GM19043 (cell line): Measurements from ENCODE around the gene TRMT2A.
"Not testable (repeated sequence)": the region's sequence is repeated elsewhere in the genome, so short reads cannot be mapped to it uniquely, and the experiment has no call there.

Experiments used
- ATAC-seq: cut with Tn5 transposase; IDR thresholded peaks from one replicate; pipeline ENCODE4 v1.9.1; 2021; ENCODE audit warnings: low read depth; ENCODE audit not compliant: unreplicated experiment

TRMT2A gene

DNA sequence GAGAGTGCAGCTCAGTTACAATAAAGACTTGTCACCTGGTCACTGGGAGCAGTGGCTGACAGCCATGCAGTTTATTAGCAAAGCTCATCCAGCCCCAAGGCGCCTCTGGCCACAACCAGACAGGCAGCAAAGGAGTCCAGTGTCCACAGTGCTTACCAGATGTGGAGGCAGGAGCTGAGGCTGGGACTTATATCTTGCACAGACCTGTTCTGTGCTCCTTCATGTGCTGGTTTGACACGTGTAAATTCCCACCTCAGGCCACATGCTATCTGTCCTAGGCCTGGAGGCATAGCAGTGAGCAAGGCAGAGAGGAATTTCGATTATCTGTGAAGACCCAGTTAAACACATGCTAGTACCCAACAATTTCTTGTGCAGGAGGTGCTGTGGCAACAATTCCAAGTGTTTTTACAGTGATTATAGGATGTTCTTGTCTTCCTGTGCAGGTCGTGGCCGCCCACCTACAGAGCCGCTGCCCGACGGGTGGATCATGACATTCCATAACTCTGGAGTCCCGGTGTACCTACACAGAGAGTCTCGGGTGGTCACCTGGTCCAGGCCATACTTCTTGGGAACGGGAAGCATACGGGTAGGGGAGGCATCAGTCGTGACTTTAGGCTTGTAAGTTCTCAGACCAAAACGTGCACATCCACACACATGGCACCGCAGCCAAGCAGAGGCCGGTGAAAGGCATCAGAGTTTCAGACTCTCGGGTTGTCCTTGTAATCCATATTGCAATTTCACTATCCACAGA lies 27.6 kb downstream of the TRMT2A start:
- no peak for ATAC-seq

DNA sequence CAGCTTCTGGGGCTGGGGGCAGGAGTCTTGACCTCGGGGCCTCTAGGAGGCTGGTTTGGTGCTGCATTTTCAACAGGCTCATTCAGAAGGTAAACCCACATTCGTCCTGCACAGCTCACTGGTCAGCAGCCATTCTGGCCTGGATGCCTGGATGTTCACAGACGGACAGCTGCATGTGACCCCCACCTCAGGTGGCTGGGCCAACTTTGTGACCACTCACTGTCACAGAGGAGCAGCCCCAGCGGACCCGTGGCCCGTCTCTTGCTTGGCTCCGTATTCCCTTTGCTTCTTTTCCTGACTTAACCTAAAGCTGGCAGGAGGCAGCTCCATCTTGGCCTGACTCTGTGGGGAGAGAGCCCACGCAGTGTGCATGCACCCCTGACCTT lies 28.8 kb downstream of the TRMT2A start:
- no peak for ATAC-seq

DNA sequence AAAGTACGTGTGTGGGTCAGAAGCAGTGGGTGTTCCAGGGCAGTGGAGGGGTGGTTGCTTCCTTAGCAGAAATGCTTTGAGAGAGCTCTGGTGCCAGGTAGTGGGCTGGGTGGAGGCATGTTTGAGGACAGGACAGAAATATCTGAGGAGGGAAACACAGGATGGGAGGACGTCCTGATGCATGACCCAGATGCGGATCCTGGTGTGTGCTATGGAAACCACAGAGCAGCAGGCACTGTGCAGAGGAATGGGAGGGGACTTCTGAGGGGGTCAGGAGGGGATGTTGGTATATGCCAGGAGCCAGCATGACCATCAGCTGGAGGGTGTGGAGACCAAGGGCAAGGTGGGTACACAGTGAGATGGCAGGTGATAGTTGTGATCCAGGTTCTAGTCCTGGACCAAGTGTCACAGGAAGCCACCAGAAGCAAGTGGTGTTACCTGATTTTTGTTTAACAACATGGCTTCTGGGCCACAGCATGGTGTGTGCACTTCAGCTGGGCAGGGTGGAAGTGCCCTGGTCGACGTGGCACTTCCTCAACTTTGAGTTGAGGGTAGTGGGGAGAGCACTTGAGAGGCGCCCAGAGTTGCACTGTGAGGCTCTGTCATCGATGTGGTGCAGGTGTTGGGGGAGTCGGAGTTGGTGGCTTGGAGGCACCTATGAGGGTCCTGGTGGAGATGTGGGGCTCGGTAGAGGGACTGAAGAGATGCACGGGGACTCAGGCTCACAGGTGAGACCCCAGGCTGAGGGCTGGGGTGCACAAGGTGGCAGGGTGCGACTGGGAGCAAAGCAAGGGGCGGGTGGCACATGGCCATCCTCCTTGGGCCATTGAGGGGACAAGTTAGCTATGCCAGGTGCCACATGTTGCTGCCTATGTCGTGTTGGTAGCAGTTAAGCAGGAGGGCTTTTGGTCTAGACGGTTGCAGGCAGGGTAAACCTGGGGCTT lies 29.4 kb downstream of the TRMT2A start:
- ATAC-seq = no peak

DNA sequence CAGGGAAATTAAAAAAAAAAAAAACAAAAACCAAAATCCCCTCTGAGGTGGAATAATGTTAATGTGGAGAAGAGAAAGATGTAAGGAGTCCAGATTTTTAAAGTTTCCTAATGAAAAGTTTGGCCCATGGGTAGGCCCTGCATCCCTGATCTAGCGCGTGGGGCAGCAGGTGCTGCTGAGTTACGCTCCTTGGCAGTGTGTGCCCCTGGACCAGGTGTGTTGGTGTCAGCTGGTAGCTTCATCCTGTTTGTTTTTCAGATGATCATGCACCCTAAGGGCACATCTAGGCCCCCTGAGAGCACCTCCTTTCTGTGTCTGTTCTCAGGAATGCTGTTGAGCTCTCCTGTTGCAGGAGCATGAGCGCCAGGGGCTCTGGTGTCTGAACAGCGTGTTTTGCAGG lies 30.3 kb downstream of the TRMT2A start:
- ATAC-seq = no peak

DNA sequence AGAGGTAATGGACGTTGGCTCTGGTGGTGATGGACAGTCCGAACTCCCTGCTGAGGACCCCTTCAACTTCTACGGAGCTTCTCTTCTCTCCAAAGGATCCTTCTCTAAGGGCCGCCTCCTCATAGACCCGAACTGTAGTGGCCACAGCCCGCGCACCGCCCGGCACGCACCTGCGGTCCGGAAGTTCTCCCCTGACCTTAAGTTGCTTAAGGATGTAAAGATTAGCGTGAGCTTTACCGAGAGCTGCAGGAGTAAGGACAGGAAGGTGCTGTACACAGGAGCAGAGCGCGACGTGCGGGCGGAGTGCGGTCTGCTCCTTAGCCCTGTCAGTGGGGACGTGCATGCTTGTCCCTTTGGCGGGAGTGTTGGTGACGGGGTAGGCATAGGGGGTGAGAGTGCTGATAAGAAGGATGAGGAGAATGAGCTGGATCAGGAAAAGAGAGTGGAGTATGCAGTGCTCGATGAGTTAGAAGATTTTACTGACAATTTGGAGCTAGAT lies 30.9 kb downstream of the TRMT2A start:
- no peak for ATAC-seq

DNA sequence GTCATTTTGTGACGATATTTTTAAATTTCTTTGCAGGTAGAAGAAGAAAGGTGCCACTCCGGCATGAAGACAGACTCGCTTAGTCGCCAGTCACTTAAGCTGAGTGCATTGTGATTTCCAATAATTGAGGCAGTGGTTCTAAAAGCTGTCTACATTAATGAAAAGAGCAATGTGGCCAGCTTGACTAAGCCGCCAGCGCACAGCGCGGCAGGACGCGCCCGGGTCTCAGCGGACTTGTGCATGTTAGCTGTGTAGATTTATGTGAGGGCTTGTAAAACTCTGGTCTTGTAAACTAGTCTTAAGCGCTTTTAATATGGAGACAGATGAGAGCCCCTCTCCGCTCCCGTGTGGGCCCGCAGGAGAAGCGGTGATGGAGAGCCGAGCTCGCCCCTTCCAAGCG lies 31.4 kb downstream of the TRMT2A start:
- no peak for ATAC-seq

DNA sequence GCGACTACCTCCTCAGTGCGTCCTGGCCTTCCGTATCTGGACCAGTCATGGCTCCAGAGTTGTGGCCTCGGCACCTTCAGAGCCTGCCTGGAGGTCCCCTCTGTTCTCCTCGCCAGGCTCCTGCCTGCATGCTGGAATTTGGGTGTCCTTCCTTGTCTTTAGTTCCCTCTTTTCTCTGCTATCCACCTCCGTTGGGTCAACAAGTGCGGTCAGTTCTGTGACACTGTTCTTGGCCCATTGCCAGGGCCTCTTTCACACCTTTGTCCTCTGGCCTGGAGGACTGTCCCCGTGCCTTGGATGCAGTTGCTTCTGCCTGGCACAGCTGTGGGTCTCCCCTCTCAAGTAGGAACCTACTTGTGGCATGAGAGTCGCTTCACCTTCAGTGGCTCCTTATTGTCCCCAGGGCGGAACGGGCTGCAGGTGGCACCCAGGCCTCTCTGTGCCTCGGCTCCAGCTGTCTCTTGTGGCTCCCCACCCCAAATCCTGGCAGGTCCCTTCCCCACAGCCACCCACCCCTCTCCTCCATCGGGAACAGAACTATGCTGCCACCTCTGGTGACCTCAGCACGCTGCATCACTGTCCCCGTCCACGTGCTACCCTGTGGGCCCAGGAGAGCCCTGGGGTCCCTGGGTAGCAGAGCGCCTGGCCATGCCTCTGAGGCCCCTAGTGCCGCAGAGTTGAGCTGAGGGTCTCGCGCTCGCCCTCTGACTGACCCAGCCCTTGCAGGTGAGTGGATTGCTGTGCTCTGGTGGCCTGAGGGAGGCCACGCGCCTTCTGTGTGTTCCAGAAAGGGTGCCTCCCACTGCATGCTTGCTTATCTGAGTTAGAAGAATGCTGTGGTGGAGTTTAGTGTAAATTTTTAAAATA lies 32.2 kb downstream of the TRMT2A start:
- no peak for ATAC-seq

DNA sequence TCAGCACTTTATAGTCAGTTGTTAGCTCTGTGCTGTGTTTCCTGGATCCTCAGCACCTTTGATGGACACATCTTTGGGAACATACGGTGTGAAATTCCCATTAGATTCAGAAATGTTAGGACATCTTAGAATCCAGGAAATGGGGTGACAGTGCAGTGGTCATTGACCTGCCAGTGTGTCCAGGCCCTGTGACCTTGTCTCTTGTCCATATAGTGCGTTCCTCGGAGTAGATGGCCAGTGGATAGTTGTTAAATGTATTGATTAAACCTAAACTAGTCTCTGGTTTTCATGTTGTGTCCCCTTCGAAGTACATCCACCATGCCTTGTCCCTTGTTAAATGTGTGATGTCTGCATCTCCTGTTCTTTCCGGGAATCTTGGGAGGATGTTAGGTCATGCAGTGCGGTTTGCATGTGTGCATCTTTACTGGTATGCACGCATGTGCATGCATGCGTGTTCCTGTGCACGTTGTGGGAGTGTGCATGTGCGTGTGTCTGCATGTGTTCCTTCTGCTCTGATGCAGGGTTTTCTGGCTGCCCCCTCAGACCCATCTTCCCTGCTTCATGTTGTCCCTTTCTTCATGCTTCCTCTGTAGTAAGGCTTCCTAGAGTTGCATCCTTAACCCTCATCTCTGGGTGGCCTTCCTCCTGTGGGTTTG lies 33.0 kb downstream of the TRMT2A start:
- ATAC-seq = no peak

DNA sequence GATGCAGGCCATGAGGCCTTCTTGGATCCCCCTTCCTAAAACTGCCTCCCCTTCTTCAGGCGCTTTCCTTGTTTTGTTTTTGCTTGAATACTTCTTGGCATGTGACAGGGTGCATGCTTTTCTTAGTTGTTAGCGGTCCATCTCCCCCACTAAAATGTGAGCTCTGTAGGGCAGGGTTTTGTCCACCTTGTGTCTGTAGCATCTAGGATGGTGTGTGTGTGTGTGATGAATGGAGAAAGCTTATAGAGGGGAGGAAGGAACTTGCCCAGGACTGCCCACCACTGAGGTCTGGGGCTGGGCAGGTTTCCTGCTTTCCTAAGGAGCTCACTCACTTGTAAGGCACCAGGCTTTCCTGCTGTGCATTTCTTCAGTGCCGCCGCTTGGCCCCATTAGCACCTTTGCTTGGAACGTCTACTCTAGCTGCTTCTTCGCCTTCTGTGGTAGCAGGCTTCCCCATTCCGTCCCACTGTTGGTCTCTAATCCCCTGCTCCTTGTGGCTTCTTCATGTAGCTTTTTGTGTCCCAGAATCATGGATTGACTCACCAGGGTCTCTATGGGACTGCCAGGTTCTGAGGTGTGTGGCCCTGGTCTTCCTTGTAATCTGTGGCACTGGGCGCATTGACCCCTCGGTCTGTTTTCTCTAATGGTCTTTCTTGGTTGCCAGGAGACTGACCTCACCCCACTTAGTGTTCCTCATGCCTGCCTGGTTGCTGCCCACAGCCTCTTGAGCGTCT lies 33.7 kb downstream of the TRMT2A start:
- ATAC-seq = no peak

DNA sequence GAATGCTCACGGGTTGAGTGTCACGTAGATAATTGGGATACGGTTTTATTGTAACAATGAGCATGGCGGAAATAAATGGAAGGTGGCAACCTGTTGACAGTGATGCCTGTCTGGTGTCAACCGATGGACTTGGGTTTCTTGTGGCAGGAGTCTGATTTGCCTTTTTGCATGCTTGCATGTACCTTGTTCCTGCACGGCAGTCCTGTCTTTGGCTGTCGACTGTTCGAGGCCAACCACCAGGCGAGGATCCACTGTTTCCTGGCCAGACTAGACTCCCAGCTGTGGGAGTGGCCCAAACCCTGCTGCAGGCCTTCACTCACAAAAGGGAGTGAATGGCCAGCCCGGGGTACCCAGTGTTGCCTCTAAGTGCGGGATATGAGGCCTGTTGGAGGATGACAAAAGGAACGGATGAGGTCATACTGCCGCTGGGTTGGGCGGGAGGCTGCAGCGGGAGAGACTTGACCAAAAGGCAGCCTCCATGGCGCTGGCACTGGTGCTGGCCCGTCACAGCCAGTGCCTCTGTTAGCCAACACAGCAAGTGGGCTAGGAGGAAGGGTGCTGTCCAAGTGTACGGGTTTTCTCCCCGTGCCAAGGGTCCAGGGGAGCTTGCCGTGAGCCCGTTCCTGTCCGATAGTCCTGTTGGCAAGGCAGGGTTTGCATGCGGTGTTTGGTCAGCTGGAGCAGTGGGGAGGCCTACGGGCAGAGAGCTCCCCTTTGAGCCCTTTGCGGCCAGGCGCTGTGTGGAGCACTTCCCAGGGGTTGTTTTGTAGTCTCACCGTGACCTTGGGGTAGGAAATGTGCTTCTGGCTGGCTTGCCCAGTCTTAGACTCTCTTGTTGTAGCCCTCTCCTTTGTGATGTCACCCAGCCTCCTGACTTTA lies 36.0 kb downstream of the TRMT2A start:
- ATAC-seq = no peak

DNA sequence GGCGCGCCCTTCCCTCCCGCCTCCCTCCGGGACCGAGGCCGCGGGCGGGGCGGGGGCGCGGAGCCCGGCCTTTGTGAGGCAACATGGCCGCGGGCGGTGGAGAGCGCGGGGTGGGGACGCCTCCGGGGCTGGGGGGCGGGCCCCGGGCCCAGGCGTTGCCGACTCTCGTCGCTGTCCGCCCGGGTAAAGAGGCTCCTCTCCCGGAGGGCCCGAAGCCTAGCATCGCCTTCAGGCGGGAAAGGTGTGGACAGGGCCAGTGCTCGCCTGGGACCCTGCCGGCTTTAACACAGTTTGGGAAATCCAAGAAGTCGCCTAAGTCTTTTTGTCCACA lies 36.6 kb downstream of the TRMT2A start:
- ATAC-seq = peak; percentile 56

DNA sequence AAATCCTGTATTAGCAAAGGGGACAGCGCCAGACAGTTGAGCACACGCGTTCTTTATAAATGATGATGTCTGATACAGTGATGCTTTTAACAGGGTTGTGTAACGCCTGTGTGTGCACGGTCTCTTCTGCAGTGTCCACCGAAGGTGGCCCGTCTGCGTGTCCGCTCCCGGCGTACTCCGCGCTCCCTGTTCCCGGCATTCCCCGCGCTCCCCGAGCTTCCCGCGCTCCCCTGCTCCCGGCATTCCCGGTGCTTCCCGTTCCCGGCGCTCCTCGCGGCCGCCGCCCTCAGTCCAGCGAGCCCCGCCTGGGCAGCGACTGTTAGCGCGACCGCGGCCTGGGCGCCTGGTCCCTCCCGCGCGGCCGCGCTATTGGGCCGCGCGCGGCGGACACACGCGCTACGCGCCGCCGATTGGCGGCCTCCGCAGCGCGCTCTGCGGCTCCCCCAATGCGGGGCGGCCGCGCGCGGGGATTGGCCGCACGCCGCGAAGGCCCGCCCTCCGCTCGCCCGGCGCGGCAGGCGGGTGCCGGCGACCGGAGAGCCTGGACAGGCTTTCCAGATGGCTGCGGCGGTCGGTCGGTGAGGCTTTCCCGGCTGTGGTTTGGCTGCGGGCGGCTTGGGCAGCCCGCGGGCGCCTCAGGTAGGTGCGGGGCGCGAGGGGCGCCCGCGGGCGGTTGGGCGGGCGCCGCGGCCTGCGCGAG lies 37.1 kb downstream of the TRMT2A start, which contains the start of gene DGCR8:
Gene DGCR8 (plus strand): TSS at position 497 of the 700 bp plus-strand sequence. CDS start 5,723 bp downstream, outside the sequence.
- ATAC-seq = peak; percentile 65

DNA sequence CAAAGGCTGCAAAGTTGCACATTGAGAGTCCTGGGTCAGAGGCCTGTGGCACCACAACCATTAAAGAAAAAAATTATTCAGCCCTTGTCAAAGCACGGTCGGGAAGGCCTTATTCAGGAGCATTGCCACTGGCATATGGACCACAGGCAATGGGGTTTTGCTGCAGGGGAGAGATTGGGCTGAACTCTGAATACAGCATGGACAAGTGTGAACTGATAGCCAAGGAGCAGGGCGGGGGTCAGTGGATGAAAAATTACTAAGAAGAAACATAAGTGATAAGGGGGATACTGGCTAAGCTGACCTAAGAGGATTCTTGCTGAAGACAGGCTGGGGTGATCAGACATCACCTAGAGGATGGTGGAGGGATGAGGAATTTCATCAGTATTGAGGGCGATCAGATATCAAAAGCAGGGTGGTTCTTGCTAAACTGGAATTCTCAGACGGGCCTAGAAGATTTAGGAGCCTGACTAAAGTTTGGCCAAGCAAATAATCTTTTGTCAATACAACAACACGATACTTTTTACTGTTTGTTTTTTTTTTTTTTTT lies 40.3 kb downstream of the TRMT2A start:
- no peak for ATAC-seq

DNA sequence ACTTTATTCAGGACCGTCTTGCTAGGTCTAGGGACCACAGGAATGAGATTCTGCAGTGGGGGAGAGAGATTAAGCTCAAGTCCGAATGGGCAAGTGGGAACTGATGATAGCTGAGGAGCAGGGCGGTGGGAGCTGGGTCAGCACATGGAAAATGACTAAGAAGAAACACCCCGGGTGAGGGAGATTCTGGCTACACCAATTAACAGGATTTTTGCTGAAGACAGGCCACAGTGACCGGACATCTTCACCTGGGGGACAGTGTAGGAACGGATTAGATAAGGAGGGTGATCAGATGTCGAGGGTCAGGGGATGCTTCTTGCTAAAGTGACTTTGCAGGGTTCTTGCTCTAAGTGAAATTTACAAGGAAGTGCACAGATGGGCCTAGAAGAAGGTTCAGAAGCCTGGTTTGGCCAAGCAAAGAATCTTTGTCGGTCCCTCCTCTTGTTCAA lies 45.5 kb downstream of the TRMT2A start:
- ATAC-seq = no peak

DNA sequence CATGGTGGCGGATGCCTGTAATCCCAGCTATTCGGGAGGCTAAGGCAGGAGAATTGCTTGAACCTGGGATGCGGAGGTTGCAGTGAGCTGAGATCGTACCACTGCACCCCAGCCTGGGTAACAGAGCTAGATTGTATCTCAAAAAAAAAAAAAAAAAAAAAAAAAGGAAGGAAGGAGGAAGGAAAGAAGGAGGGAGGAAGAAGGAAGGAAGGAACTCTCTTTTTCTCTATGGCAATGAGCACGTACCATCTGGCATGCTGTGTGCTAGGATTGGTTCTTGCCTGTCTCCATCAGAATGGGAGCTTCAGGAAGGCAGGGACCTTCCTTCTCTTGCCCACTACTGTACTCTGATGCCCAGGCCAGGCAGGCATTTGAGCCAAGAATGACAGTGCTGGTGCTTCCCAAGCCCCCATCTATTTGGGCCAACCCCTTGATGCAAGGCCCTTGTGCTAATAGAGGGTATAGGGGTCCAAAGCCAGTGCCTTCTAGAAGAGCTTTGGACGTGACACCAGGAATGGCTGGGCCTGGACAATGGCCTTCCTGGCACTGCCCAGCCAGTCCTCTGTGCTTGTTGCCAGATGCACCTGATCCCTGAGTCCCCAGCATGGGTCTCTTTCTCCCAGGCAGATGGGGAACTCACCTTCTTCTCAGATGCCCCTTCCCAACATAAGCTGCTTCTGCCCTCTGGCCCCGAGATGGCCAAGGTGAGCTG lies 47.5 kb downstream of the TRMT2A start:
- no peak for ATAC-seq

DNA sequence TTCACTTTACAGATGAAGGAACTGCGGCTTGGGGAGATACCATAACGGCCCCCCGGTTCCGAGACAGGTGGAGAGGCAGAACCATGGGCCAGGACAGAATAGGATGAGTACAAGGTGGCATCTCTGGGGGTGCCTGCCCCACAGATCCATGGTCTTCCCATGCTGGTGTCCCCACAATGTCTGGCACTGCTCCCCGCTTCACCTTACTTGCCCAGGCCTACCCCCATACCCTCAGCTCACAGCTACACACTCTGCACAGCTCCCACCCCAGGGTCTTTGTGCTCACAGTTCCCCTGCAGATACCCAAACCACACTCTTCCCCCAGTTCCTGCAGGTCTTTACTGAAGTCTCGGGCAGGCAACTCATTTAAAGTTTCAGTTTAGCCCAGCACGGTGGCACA lies 48.4 kb downstream of the TRMT2A start:
- ATAC-seq = no peak

DNA sequence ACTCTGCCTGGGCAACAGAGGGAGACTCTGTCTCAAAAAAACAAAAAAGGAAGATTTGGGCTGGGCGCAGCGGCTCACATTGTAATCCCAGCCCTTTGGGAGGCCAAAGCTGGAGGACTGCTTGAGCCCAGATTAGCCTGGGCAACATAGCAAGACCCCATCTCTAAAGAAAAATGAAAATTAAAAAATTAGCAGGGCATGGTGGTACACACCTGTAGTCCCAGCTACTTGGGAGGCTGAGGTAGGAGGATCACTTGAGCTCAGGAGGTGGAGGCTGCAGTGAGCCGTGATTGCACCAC lies 49.7 kb downstream of the TRMT2A start:
- ATAC-seq = not testable (repeated sequence)
